Right atrium auricular region (tissue), 2 donors: ENCODE results near the gene TOMM20. TPM values are rescaled to one million over a fixed set of nuclear protein-coding genes. Genes with fewer than 3 reads are reported as not detected.
"Not testable (repeated sequence)": the region's sequence is repeated elsewhere in the genome, so short reads cannot be mapped to it uniquely, and the experiment has no call there.

Experiments
- DNase-seq: peaks from one replicate; pipeline ENCODE4 v3.0.0-alpha.2; 2019; ENCODE audit warnings: low spot score
- H3K27ac ChIP-seq, 2 donors: fragments of 200-600 bp; sonication (generic); 1 replicate in 1 of 2; 2 replicates in 1 of 2; pipeline ENCODE4 v1.5.1; 2016 to 2019
- H3K27me3 ChIP-seq, 2 donors: fragments of 200-600 bp; sonication (generic); one replicate each; pipeline versions ENCODE4 v1.5.1 to v1.6.0; 2017 to 2019
- H3K36me3 ChIP-seq: fragments of 200-600 bp; sonication (generic); one replicate; pipeline ENCODE4 v1.5.1; 2016
- H3K4me1 ChIP-seq, 2 donors: fragments of 200-600 bp; sonication (generic); one replicate each; pipeline versions ENCODE4 v1.5.1 to v1.6.0; 2017 to 2019
- H3K4me3 ChIP-seq, 2 donors: fragments of 200-600 bp; sonication (generic); 1 replicate in 1 of 2; 2 replicates in 1 of 2; pipeline ENCODE4 v1.5.1; 2017 to 2019; ENCODE audit warnings: mild to moderate bottlenecking in 1 of 2, moderate library complexity in 1 of 2
- H3K9me3 ChIP-seq, 2 donors: fragments of 200-600 bp; sonication (generic); one replicate each; pipeline ENCODE4 v1.5.1; 2019
- total RNA-seq, 2 donors: library from RNA; depleted of rRNA; stranded (reverse); fragments of >200 nt; gene quantifications; one replicate each; pipeline ENCODE4 v1.1.0, GENCODE V29; 2016
- TF ChIP-seq, protein P1 (sequence below), 2 donors: fragments of 200-600 bp; sonication (generic); IDR thresholded peaks; one replicate each; pipeline ENCODE4 v1.5.1; 2019; ENCODE audit warnings: antibody characterized with exemption in 2 of 2

TOMM20 gene
- total RNA-seq, 2 donors from 2014 or later = 70.2 to 83.5 TPM

DNA sequence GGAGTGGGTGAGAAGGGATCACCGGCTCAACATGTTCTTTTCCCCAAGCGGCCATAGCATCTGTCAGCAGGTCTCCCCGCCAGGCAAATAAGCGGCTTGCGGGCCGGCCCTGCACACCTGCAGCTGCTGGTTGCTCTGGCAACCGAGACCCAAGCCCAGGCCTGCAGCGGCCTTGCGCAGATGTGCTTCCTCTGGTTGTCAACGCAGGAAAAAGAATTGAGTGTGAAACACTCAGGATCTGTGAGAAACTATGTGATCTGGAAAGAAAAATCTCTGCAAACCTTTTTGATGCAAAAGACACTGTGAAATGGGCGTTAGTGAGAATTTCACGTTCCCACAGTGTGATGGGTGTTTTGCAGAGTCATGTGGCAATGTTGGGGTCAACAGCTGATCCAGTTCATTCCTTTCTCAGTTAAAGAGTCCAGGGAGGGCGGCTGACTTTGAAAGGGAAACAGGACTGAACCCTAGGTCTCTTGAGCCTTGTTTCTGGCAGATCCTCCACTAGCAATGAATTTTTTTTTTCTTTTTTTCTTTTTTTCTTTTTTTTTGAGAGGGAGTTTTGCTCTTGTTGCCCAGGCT lies 28.4 kb downstream of the TOMM20 start:
- peak; percentile 55 for DNase-seq
- Histone ChIP-seq H3K4me1 (no peaks in the 10 kb centered on the region), H3K27me3 (no peaks in the 10 kb centered on the region), H3K4me3 (no peak overlapping the region), H3K36me3 (no peaks in the 10 kb centered on the region), H3K27ac (no peak overlapping the region), H3K9me3 (no peaks in the 10 kb centered on the region)
- TF ChIP-seq, protein P1, sequence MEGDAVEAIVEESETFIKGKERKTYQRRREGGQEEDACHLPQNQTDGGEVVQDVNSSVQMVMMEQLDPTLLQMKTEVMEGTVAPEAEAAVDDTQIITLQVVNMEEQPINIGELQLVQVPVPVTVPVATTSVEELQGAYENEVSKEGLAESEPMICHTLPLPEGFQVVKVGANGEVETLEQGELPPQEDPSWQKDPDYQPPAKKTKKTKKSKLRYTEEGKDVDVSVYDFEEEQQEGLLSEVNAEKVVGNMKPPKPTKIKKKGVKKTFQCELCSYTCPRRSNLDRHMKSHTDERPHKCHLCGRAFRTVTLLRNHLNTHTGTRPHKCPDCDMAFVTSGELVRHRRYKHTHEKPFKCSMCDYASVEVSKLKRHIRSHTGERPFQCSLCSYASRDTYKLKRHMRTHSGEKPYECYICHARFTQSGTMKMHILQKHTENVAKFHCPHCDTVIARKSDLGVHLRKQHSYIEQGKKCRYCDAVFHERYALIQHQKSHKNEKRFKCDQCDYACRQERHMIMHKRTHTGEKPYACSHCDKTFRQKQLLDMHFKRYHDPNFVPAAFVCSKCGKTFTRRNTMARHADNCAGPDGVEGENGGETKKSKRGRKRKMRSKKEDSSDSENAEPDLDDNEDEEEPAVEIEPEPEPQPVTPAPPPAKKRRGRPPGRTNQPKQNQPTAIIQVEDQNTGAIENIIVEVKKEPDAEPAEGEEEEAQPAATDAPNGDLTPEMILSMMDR (IDR thresholded peaks at IDR 0.05) = no peak

- H3K4me1 ChIP-seq = peaks cover 0 to 2% of the 10 kb centered on the region in 2 donors
- no peak overlapping the region for H3K4me3 ChIP-seq
- no peaks in the 10 kb centered on the region for H3K9me3 ChIP-seq
- no peaks in the 10 kb centered on the region for H3K27me3 ChIP-seq
- peak; percentile 50 for DNase-seq
- H3K36me3 ChIP-seq = no peaks in the 10 kb centered on the region
- no peak overlapping the region for H3K27ac ChIP-seq
- TF ChIP-seq, protein P1 (IDR thresholded peaks at IDR 0.05) = no peak
Measured at GRCh38 chr1:235098991-235099390, 29.6 kb downstream of the TOMM20 start.

DNA sequence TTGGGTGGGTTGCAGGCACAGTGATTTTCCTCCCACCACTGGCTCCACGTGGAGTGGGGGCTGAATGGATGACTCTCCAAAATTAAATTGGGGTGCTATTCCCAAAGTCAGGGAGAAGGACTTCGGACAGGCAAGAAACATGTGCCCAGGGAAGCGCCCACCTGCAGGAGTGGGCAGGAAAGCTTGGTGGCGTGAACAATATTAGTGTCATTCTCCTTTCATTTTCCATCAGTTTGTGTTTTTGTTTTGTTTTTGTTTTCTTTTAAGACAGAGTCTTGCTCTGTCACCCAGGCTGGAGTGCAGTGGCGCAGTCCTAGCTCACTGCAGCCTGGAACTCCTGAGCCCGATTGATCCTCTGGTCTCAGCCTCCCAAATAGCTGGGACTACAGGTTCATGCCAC lies 30.1 kb downstream of the TOMM20 start:
- H3K4me3 ChIP-seq = no peak overlapping the region
- no peaks in the 10 kb centered on the region for H3K9me3 ChIP-seq
- TF ChIP-seq, protein P1 (IDR thresholded peaks at IDR 0.05) = no peak
- H3K27ac ChIP-seq = no peak overlapping the region
- H3K27me3 ChIP-seq = no peaks in the 10 kb centered on the region
- H3K4me1 ChIP-seq = peaks cover 0 to 6% of the 10 kb centered on the region in 2 donors
- peak; percentile 4 for DNase-seq
- H3K36me3 ChIP-seq = no peaks in the 10 kb centered on the region

DNA sequence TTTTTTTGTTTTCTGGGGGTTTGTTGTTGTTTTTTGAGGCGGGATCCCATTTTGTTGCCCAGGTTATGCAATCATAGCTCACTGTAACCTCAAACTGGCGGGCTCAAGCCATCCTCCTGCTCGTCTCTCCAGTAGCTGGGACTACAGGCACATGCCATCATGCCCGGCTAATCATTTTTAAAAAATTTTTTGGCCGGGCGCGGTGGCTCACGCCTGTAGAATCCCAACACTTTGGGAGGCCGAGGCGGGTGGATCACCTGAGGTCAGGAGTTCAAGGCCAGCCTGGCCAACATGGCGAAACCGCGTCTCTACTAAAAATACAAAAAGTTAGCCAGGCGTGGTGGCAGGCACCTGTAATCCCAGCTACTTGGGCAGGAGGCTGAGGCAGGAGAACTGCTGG lies 31.1 kb downstream of the TOMM20 start:
- not testable (repeated sequence) for H3K27me3 ChIP-seq, H3K9me3 ChIP-seq, H3K4me3 ChIP-seq, H3K27ac ChIP-seq, H3K36me3 ChIP-seq
- DNase-seq = peak; percentile 51
- H3K4me1 ChIP-seq = peaks cover 0 to 14% of the 10 kb centered on the region in 2 donors

GRCh38 chr1:235095938-235096562 lies 32.6 kb downstream of the TOMM20 start:
- DNase-seq = peak; percentile 9
- H3K27ac ChIP-seq = no peak overlapping the region

More at GRCh38 chr1:235095938-235096562, 32.6 kb downstream of the TOMM20 start:
- H3K4me3 ChIP-seq = no peak overlapping the region
- H3K36me3 ChIP-seq = no peaks in the 10 kb centered on the region
- no peaks in the 10 kb centered on the region for H3K9me3 ChIP-seq
- no peaks in the 10 kb centered on the region for H3K27me3 ChIP-seq
- peaks cover 0 to 14% of the 10 kb centered on the region in 2 donors for H3K4me1 ChIP-seq
- TF ChIP-seq, protein P1 (IDR thresholded peaks at IDR 0.05) = no peak
